SU-DHL-6 (cell line): ENCODE measurements around the gene CNKSR1.

Source experiments
- H2AFZ ChIP-seq: fragments of 200-600 bp; sonication (generic); 2 replicates; pipeline ENCODE4 v1.6.1; 2014; ENCODE audit warnings: low read depth, mild to moderate bottlenecking, moderate library complexity, mixed read lengths, antibody characterized with exemption, low read length; ENCODE audit not compliant: severe bottlenecking
- H3F3A ChIP-seq: fragments of 200-600 bp; shearing (Covaris generic); 2 replicates; pipeline ENCODE4 v1.6.0; 2016; ENCODE audit warnings: antibody characterized with exemption, mild to moderate bottlenecking; ENCODE audit not compliant: insufficient read depth
- H3K27ac ChIP-seq: fragments of 200-600 bp; sonication (generic); 2 replicates; pipeline ENCODE4 v1.5.1; 2016; ENCODE audit warnings: low read depth, mild to moderate bottlenecking, low read length, moderate library complexity, mixed read lengths
- H3K27me3 ChIP-seq: fragments of 200-600 bp; sonication (generic), shearing (Covaris generic); 2 replicates; pipeline ENCODE4 v1.6.0; 2014; ENCODE audit warnings: mild to moderate bottlenecking, low read length
- H3K36me3 ChIP-seq: fragments of 200-600 bp; sonication (generic); 2 replicates; pipeline ENCODE4 v1.6.1; 2014; ENCODE audit warnings: mild to moderate bottlenecking, low read length, mixed read lengths
- H3K4me2 ChIP-seq: fragments of 300-600, 200-600 bp; shearing (Covaris generic), sonication (generic); 2 replicates; pipeline ENCODE4 v1.6.0; 2014; ENCODE audit warnings: low read length, low read depth, mild to moderate bottlenecking; ENCODE audit not compliant: poor library complexity, severe bottlenecking
- H3K4me3 ChIP-seq: fragments of 200-600 bp; sonication (generic); 2 replicates; pipeline ENCODE4 v1.5.1; 2014; ENCODE audit warnings: antibody characterized with exemption, low read length, mild to moderate bottlenecking, mixed read lengths; ENCODE audit not compliant: insufficient read depth, poor library complexity, severe bottlenecking
- H3K79me2 ChIP-seq: fragments of 200-600 bp; sonication (generic); 2 replicates; pipeline ENCODE4 v1.6.1; 2014; ENCODE audit warnings: mild to moderate bottlenecking, low read length, moderate library complexity; ENCODE audit not compliant: insufficient read depth
- H3K9ac ChIP-seq: fragments of 200-600 bp; sonication (generic); 2 replicates; pipeline ENCODE4 v1.7.0; 2014; ENCODE audit warnings: mild to moderate bottlenecking, low read length
- H3K9me2 ChIP-seq: fragments of 200-600 bp; sonication (generic); replicated peaks from 2 replicates; pipeline ENCODE4 v1.6.1; 2014; ENCODE audit warnings: low read length; ENCODE audit not compliant: insufficient read depth
- H3K9me3 ChIP-seq: fragments of 200-600 bp; sonication (generic); 2 replicates; pipeline ENCODE4 v1.6.1; 2014; ENCODE audit warnings: low read length, mixed read lengths; ENCODE audit not compliant: insufficient read depth
- H4K20me1 ChIP-seq: fragments of 200-600 bp; sonication (generic); 2 replicates; pipeline ENCODE4 v1.6.1; 2014; ENCODE audit warnings: low read depth, mild to moderate bottlenecking, antibody characterized with exemption, low read length, moderate library complexity, mixed read lengths
- EZH2phosphoT487 ChIP-seq: fragments of 200-600 bp; sonication (generic), shearing (Covaris generic); conservative IDR thresholded peaks from 2 replicates; pipeline ENCODE4 v1.6.1; 2018; ENCODE audit warnings: mild to moderate bottlenecking, antibody characterized with exemption, low read length, moderate library complexity, mixed read lengths
- TF ChIP-seq, protein P1 (sequence below): fragments of 200-600 bp; sonication (generic); IDR thresholded peaks from one replicate; pipeline ENCODE4 v1.5.1; 2017; ENCODE audit warnings: antibody characterized with exemption, mild to moderate bottlenecking, low read length, moderate library complexity; ENCODE audit not compliant: insufficient read depth, poor library complexity, severe bottlenecking

CNKSR1 gene

DNA sequence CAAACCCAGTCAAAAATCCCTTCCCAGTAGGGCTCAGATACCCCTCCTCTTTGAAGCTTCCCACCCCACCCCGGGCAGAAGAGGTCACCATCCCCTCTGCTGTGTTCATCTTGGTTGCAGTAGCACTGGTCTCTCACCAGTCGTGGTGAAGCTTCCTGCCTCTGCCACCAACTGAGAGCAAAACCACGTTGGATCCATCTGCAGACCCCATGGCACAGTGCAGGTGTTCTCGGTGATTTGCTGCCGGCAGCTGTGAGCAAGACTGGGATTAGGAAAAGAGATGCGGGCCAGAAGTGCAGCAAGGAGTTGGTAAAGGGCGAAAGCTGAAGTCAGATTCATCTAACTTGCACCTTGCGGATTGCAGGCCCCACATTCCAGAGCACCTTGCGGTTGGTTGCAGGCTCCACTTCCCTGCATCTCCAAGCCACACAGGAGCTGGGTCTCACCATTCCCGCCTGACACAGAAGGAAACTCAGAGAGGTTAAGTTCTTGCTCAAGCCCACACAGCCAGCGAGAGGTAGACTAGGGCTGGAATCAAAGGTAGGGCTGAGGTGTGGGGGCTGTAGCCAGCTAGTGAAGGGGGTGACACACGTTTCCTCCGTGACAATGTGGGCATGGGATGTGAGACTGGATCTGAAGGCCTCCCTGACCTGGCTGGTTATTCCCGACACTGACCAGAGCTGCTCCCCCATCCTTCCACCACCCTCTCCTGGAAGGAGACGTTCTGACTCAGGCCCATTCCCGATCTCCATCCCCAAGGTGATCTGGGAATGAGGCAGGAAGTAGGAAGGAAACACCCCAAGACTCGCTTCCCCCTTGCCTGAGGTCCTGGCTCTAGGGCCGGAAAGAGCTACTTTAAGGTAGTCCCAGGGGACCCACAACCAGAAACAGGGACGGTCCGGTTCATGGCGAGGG lies 21.7 kb upstream of the CNKSR1 start:
- no peaks in the 10 kb centered on the region for H3K36me3 ChIP-seq
- no peaks in the 10 kb centered on the region for H3F3A ChIP-seq
- no peaks in the 10 kb centered on the region for H3K9me2 ChIP-seq
- no peaks in the 10 kb centered on the region for H3K27me3 ChIP-seq
- H3K27ac ChIP-seq, result no peak overlapping the region
- no peaks in the 10 kb centered on the region for H3K79me2 ChIP-seq
- TF ChIP-seq EZH2phosphoT487, result no peak
- no peak overlapping the region for H3K4me2 ChIP-seq
- no peak overlapping the region for H2AFZ ChIP-seq
- H3K4me3 ChIP-seq, result no peak overlapping the region
- no peak overlapping the region for H3K9ac ChIP-seq
- H4K20me1 ChIP-seq, result no peaks in the 10 kb centered on the region
- no peaks in the 10 kb centered on the region for H3K9me3 ChIP-seq

DNA sequence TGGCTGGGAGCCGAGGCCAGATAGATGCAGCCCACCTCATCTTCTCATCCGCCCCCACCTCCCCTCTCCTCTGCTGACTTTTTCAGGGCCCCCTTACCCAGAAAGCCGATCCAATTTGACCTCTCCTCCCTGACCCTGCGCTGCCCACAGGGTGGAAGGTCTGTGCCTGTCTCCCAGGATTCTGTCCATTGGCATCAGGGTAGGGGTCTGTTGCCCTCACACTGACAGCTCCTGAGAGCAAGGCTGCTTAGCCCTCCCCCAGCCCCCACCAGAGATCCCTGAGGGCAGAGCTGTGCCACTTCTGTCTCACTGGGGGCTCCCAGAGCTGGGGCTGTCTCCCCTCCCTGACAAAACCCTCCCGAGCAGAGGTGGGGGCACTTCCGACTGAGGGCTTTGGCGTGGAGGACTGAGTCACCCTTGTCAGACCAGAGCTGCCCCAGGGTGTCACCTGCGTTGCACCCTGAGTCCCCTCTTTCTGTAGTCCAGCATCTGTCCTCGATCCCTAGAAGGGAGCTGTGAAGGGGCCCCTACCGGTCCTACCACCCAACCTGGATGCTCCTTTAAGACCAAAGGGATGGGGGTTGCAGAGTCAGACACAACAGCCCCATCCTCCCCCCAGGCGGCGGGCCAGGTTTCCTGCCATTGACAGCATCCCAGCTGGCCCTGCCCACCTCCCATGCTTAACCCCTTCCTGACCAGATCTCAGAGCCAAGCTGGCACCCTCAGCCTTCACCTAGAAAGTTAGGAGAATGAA lies 20.8 kb upstream of the CNKSR1 start:
- no peak overlapping the region for H3K27ac ChIP-seq
- TF ChIP-seq, protein P1, sequence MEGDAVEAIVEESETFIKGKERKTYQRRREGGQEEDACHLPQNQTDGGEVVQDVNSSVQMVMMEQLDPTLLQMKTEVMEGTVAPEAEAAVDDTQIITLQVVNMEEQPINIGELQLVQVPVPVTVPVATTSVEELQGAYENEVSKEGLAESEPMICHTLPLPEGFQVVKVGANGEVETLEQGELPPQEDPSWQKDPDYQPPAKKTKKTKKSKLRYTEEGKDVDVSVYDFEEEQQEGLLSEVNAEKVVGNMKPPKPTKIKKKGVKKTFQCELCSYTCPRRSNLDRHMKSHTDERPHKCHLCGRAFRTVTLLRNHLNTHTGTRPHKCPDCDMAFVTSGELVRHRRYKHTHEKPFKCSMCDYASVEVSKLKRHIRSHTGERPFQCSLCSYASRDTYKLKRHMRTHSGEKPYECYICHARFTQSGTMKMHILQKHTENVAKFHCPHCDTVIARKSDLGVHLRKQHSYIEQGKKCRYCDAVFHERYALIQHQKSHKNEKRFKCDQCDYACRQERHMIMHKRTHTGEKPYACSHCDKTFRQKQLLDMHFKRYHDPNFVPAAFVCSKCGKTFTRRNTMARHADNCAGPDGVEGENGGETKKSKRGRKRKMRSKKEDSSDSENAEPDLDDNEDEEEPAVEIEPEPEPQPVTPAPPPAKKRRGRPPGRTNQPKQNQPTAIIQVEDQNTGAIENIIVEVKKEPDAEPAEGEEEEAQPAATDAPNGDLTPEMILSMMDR, result no peak
- no peak for TF ChIP-seq EZH2phosphoT487
- no peaks in the 10 kb centered on the region for H3K79me2 ChIP-seq
- H3K4me3 ChIP-seq, result no peak overlapping the region
- H4K20me1 ChIP-seq, result no peaks in the 10 kb centered on the region
- no peaks in the 10 kb centered on the region for H3K36me3 ChIP-seq
- no peak overlapping the region for H2AFZ ChIP-seq
- no peak overlapping the region for H3K4me2 ChIP-seq
- H3K9me3 ChIP-seq, result no peaks in the 10 kb centered on the region
- H3K9ac ChIP-seq, result no peak overlapping the region
- no peaks in the 10 kb centered on the region for H3K9me2 ChIP-seq
- no peaks in the 10 kb centered on the region for H3K27me3 ChIP-seq
- no peaks in the 10 kb centered on the region for H3F3A ChIP-seq

DNA sequence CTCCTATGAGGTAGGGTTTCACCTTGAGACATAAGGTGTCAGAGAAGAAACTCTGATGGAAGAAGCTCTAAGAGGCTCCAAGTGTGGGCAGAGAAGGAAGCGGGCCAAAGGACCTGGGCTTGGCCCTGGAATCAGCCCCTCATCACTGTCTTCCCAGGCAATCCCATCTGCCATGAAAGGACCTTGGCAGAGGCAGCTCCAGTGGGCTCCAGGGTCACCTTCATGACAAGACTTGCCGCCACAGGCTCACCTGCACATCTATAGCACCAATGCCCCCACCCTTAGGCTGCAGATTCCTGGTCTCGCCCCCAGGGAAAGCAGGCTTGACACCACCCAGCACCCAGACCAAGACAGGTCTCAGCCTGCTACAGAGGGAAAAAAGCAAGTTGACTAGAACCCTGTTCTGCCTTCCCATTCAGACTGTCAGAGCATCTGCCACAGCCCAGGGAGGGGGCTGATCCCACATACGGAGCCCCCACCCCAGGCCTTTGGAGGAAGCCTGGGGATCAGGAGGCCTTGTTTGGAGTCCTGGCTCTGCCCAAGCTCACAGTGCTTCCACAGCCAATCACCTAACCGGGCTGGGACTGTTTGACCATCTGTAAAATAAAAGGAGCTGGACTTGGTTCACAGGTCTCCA lies 18.9 kb upstream of the CNKSR1 start:
- Histone ChIP-seq H3K27me3 (no peaks in the 10 kb centered on the region), H3K27ac (no peak overlapping the region), H3K79me2 (no peaks in the 10 kb centered on the region), H3K4me2 (no peak overlapping the region), H3K9me3 (no peaks in the 10 kb centered on the region), H3K9me2 (no peaks in the 10 kb centered on the region), H3K9ac (no peak overlapping the region), H3K4me3 (no peak overlapping the region), H3F3A (no peaks in the 10 kb centered on the region), H2AFZ (no peak overlapping the region), H4K20me1 (no peaks in the 10 kb centered on the region), H3K36me3 (no peaks in the 10 kb centered on the region)
- TF ChIP-seq, protein P1, result no peak
- no peak for TF ChIP-seq EZH2phosphoT487
